ENCODE results near the gene RBM47.
A peak's percentile ranks its signal among the peaks of the same experiment; 100 is the strongest.

Gene RBM47

GRCh38 chr4:40586034-40586433, 43.6 kb downstream of the RBM47 start:
- DNase-seq, result no peak

- DNase-seq, result no peak
These were observed 44.4 kb downstream of the RBM47 start for GRCh38 chr4:40585201-40585799.

GRCh38 chr4:40584517-40585141, 45.0 kb downstream of the RBM47 start:
- DNase-seq, result no peak

GRCh38 chr4:40583850-40584439, 45.7 kb downstream of the RBM47 start:
- DNase-seq, result no peak

- no peak for DNase-seq
These were observed 47.3 kb downstream of the RBM47 start for GRCh38 chr4:40582413-40582812.

GRCh38 chr4:40581254-40582140, 48.2 kb downstream of the RBM47 start:
- no peak for DNase-seq

- no peak for DNase-seq
These were observed 49.7 kb downstream of the RBM47 start for GRCh38 chr4:40579983-40580382.

- no peak for DNase-seq
These were observed 51.9 kb downstream of the RBM47 start for GRCh38 chr4:40577588-40578253.

- DNase-seq, result peak; percentile 60
These were observed 52.8 kb downstream of the RBM47 start for GRCh38 chr4:40576651-40577480.

GRCh38 chr4:40575846-40576245, 53.8 kb downstream of the RBM47 start:
- DNase-seq, result no peak

- peak; percentile 21 for DNase-seq
These were observed 55.9 kb downstream of the RBM47 start for GRCh38 chr4:40573593-40574311.

GRCh38 chr4:40572692-40573310, 56.9 kb downstream of the RBM47 start:
- DNase-seq, result no peak

GRCh38 chr4:40571208-40571607, 58.5 kb downstream of the RBM47 start:
- DNase-seq, result no peak

- no peak for DNase-seq
These were observed 59.2 kb downstream of the RBM47 start for GRCh38 chr4:40570348-40571077.

GRCh38 chr4:40564815-40565483, 64.7 kb downstream of the RBM47 start:
- no peak for DNase-seq

- DNase-seq, result no peak
These were observed 65.7 kb downstream of the RBM47 start for GRCh38 chr4:40564004-40564403.

GRCh38 chr4:40563401-40563800, 66.3 kb downstream of the RBM47 start:
- DNase-seq, result no peak

GRCh38 chr4:40562681-40563080, 67.0 kb downstream of the RBM47 start:
- no peak for DNase-seq

GRCh38 chr4:40562208-40562607, 67.5 kb downstream of the RBM47 start:
- DNase-seq, result no peak
